ENCODE results near the gene CX3CR1.
"Not testable (repeated sequence)": the region's sequence is repeated elsewhere in the genome, so short reads cannot be mapped to it uniquely, and the experiment has no call there.

Gene CX3CR1

GRCh38 chr3:39279745-39280517 lies at the start of gene CX3CR1:
CX3CR1 (minus strand) TSS chr3:39280036; CDS start chr3:39266509, 13,527 bp downstream.
- no peak for DNase-seq (ENCODE audit: low spot score)

- no peak for DNase-seq (ENCODE audit: low spot score)
Measured at GRCh38 chr3:39329493-39329892, 49.7 kb upstream of the CX3CR1 start, which contains the start of gene CCR8. CCR8 (plus strand) TSS chr3:39329709; CDS start chr3:39332332, 2,623 bp downstream.

GRCh38 chr3:39327746-39328349 lies 48.0 kb upstream of the CX3CR1 start:
- no peak for DNase-seq (ENCODE audit: low spot score)

- DNase-seq (ENCODE audit: low spot score), result no peak
Measured at GRCh38 chr3:39327053-39327745, 47.4 kb upstream of the CX3CR1 start.

GRCh38 chr3:39325236-39325635 lies 45.4 kb upstream of the CX3CR1 start:
- no peak for DNase-seq (ENCODE audit: low spot score)

- DNase-seq (ENCODE audit: low spot score), result no peak
Measured at GRCh38 chr3:39323494-39323893, 43.7 kb upstream of the CX3CR1 start.

- DNase-seq (ENCODE audit: low spot score), result no peak
Measured at GRCh38 chr3:39322936-39323335, 43.1 kb upstream of the CX3CR1 start.

GRCh38 chr3:39322209-39322715 lies 42.4 kb upstream of the CX3CR1 start:
- DNase-seq (ENCODE audit: low spot score), result not testable (repeated sequence)

GRCh38 chr3:39321574-39321983 lies 41.7 kb upstream of the CX3CR1 start:
- DNase-seq (ENCODE audit: low spot score), result not testable (repeated sequence)

GRCh38 chr3:39319249-39319648 lies 39.4 kb upstream of the CX3CR1 start:
- DNase-seq (ENCODE audit: low spot score), result no peak

GRCh38 chr3:39318301-39318700 lies 38.5 kb upstream of the CX3CR1 start:
- DNase-seq (ENCODE audit: low spot score), result no peak

- DNase-seq (ENCODE audit: low spot score), result no peak
Measured at GRCh38 chr3:39317571-39318169, 37.8 kb upstream of the CX3CR1 start.

GRCh38 chr3:39315420-39315819 lies 35.6 kb upstream of the CX3CR1 start:
- DNase-seq (ENCODE audit: low spot score), result no peak

- no peak for DNase-seq (ENCODE audit: low spot score)
Measured at GRCh38 chr3:39313289-39313688, 33.5 kb upstream of the CX3CR1 start.

GRCh38 chr3:39302178-39302577 lies 22.3 kb upstream of the CX3CR1 start:
- no peak for DNase-seq (ENCODE audit: low spot score)

- no peak for DNase-seq (ENCODE audit: low spot score)
Measured at GRCh38 chr3:39299279-39299678, 19.4 kb upstream of the CX3CR1 start.

- DNase-seq (ENCODE audit: low spot score), result no peak
Measured at GRCh38 chr3:39296197-39297077, 16.6 kb upstream of the CX3CR1 start.

GRCh38 chr3:39295184-39295775 lies 15.4 kb upstream of the CX3CR1 start:
- no peak for DNase-seq (ENCODE audit: low spot score)

- no peak for DNase-seq (ENCODE audit: low spot score)
Measured at GRCh38 chr3:39294446-39295183, 14.8 kb upstream of the CX3CR1 start.

GRCh38 chr3:39292961-39293360 lies 13.1 kb upstream of the CX3CR1 start:
- no peak for DNase-seq (ENCODE audit: low spot score)
